Measurements from ENCODE around the gene ZNF536. TPM values are rescaled to one million over a fixed set of nuclear protein-coding genes. Genes with fewer than 3 reads are reported as not detected.

ZNF536 gene
- total and polyA plus RNA-seq, 2 donors from 2014 or later, result 0.19 to 0.25 TPM

DNA sequence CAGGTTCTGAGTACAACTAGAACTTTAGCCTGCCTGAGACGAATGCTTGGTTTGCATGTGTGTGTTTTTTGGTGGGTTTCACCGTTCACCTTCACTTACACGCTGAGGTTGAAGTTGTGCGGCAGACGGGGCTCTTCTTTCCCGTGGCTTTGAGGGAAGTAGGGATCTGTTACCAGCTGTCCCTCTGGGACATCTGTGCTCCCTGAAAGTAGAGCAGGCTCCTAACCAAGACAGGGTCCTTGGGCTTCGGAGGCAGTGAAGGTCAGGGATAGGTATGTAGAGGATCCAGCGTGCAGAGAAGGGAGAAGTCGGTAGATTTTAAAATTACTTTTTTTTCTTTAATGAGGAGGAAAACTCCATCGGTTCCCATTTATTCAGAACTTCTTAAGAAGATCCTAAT is 48.7 kb downstream of the ZNF536 start:
- Histone ChIP-seq H3K4me3 (ENCODE audit: low read length in 3 of 3) (no peak overlapping the region), H3K9ac (ENCODE audit: low read length in 3 of 3) (no peak overlapping the region), H3K4me1 (ENCODE audit: control insufficient read depth in 2 of 3, insufficient read depth in 2 of 3, low read depth in 1 of 3, low read length in 3 of 3) (no peaks in the 10 kb centered on the region), H3K27me3 (ENCODE audit: control insufficient read depth, insufficient read depth, low read length) (no peaks in the 10 kb centered on the region), H3K9me3 (ENCODE audit: control insufficient read depth in 2 of 3, insufficient read depth in 1 of 3, low read length in 3 of 3) (no peaks in the 10 kb centered on the region), H3K36me3 (ENCODE audit: control insufficient read depth in 2 of 3, insufficient read depth in 3 of 3, low read length in 3 of 3) (no peaks in the 10 kb centered on the region), H3K27ac (ENCODE audit: low read depth in 2 of 2, low read length in 2 of 2) (no peak overlapping the region)
- FAIRE-seq, result no peak
- intact Hi-C loops (cut with DNase I), result no loop called here
- DNase-seq, result no peak
- TF ChIP-seq, protein P1, sequence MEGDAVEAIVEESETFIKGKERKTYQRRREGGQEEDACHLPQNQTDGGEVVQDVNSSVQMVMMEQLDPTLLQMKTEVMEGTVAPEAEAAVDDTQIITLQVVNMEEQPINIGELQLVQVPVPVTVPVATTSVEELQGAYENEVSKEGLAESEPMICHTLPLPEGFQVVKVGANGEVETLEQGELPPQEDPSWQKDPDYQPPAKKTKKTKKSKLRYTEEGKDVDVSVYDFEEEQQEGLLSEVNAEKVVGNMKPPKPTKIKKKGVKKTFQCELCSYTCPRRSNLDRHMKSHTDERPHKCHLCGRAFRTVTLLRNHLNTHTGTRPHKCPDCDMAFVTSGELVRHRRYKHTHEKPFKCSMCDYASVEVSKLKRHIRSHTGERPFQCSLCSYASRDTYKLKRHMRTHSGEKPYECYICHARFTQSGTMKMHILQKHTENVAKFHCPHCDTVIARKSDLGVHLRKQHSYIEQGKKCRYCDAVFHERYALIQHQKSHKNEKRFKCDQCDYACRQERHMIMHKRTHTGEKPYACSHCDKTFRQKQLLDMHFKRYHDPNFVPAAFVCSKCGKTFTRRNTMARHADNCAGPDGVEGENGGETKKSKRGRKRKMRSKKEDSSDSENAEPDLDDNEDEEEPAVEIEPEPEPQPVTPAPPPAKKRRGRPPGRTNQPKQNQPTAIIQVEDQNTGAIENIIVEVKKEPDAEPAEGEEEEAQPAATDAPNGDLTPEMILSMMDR (IDR thresholded peaks at IDR 0.05; ENCODE audit: borderline replicate concordance, extremely low read depth, insufficient read depth), result no peak

DNA sequence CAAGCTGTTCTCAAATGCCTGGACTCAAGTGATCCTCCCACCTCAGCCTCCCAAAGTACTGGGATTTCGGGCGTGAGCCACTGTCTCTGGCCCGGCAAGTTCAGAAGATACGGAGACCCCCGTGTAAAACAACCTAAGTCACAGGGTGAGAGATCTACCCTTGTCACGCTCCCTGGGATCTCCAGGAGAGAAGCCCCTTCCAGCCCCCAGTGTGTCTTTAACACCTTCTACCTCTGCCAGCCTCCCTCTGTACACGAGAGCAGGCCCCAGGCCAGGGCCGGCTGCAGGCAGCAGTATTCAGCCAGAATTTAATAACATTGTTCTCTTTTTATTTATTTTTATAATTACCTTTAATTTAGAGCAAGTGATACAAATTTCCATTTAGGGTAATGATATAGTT is 49.4 kb downstream of the ZNF536 start:
- Histone ChIP-seq H3K9ac (ENCODE audit: low read length in 3 of 3) (no peak overlapping the region), H3K27ac (ENCODE audit: low read depth in 2 of 2, low read length in 2 of 2) (no peak overlapping the region), H3K4me1 (ENCODE audit: control insufficient read depth in 2 of 3, insufficient read depth in 2 of 3, low read depth in 1 of 3, low read length in 3 of 3) (no peaks in the 10 kb centered on the region), H3K4me3 (ENCODE audit: low read length in 3 of 3) (no peak overlapping the region), H3K9me3 (ENCODE audit: control insufficient read depth in 2 of 3, insufficient read depth in 1 of 3, low read length in 3 of 3) (no peaks in the 10 kb centered on the region), H3K27me3 (ENCODE audit: control insufficient read depth, insufficient read depth, low read length) (no peaks in the 10 kb centered on the region), H3K36me3 (ENCODE audit: control insufficient read depth in 2 of 3, insufficient read depth in 3 of 3, low read length in 3 of 3) (no peaks in the 10 kb centered on the region)
- TF ChIP-seq, protein P1 (IDR thresholded peaks at IDR 0.05; ENCODE audit: borderline replicate concordance, extremely low read depth, insufficient read depth), result no peak
- intact Hi-C loops (cut with DNase I), result no loop called here
- peak in 1 of 5 donors; percentile 14 for DNase-seq
- FAIRE-seq, result no peak

DNA sequence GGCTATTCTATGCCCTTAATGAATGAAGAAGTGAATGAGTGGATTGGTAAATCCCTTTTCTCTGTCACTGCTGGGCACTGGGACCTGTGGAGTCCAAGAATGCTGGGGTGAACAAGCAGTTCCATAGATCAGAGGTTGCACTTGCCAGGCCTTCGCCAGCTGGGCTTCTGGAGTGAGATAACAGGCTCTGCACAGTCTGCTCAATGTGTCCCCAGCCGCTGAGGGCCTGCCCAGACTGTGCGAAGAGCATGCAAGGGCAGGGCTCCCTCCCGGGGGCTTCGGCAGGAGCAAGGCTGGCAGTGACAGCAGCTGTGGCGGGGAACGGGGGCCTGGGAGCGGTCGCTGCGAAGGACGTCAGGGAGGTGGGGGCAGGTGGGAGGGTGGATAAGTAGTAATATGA is 51.3 kb downstream of the ZNF536 start:
- Histone ChIP-seq H3K9me3 (ENCODE audit: control insufficient read depth in 2 of 3, insufficient read depth in 1 of 3, low read length in 3 of 3) (no peaks in the 10 kb centered on the region), H3K4me3 (ENCODE audit: low read length in 3 of 3) (no peak overlapping the region), H3K36me3 (ENCODE audit: control insufficient read depth in 2 of 3, insufficient read depth in 3 of 3, low read length in 3 of 3) (no peaks in the 10 kb centered on the region), H3K27ac (ENCODE audit: low read depth in 2 of 2, low read length in 2 of 2) (no peak overlapping the region), H3K9ac (ENCODE audit: low read length in 3 of 3) (no peak overlapping the region), H3K27me3 (ENCODE audit: control insufficient read depth, insufficient read depth, low read length) (no peaks in the 10 kb centered on the region), H3K4me1 (ENCODE audit: control insufficient read depth in 2 of 3, insufficient read depth in 2 of 3, low read depth in 1 of 3, low read length in 3 of 3) (no peaks in the 10 kb centered on the region)
- intact Hi-C loops (cut with DNase I), result no loop called here
- DNase-seq (no peak), FAIRE-seq (no peak)
- TF ChIP-seq, protein P1 (IDR thresholded peaks at IDR 0.05; ENCODE audit: borderline replicate concordance, extremely low read depth, insufficient read depth), result no peak
